Vagina (tissue), 2 donors: ENCODE measurements around the gene AMN1. TPM values are rescaled to one million over a fixed set of nuclear protein-coding genes. Genes with fewer than 3 reads are reported as not detected.
"Not testable (repeated sequence)": the region's sequence is repeated elsewhere in the genome, so short reads cannot be mapped to it uniquely, and the experiment has no call there.

ENCODE experiments used
- DNase-seq, 2 donors: peaks; one replicate each; pipeline ENCODE4 v3.0.0-alpha.2; 2017; ENCODE audit errors: extremely low spot score in 2 of 2
- H3K27ac ChIP-seq: fragments of 200-600 bp; sonication (generic); one replicate; pipeline ENCODE4 v1.5.1; 2019
- H3K27me3 ChIP-seq: fragments of 200-600 bp; sonication (generic); one replicate; pipeline ENCODE4 v1.5.1; 2019
- H3K36me3 ChIP-seq, 2 donors: fragments of 200-600 bp; sonication (generic); one replicate each; pipeline ENCODE4 v1.5.1; 2017 to 2019
- H3K4me1 ChIP-seq: fragments of 200-600 bp; sonication (generic); one replicate; pipeline ENCODE4 v1.5.1; 2019
- H3K4me3 ChIP-seq, 2 donors: fragments of 200-600 bp; sonication (generic); 1 replicate in 1 of 2; 2 replicates in 1 of 2; pipeline ENCODE4 v1.5.1; 2016 to 2019
- H3K9me3 ChIP-seq: fragments of 200-600 bp; sonication (generic); one replicate; pipeline ENCODE4 v1.5.1; 2019
- POLR2A ChIP-seq, 2 donors: fragments of 450-650 bp; IDR thresholded peaks; one replicate each; pipeline ENCODE4 v1.6.1; 2017; ENCODE audit warnings: antibody characterized with exemption in 2 of 2, mild to moderate bottlenecking in 2 of 2, moderate library complexity in 2 of 2
- POLR2AphosphoS5 ChIP-seq, 2 donors: sonication (generic); formaldehyde crosslinking; IDR thresholded peaks; one replicate each; pipeline ENCODE4 v1.9.0; 2017; ENCODE audit warnings: antibody characterized with exemption in 2 of 2, mild to moderate bottlenecking in 2 of 2, low read depth in 1 of 2; ENCODE audit not compliant: insufficient read depth in 1 of 2
- intact Hi-C: fragments of 100-400 bp; cut with DNase I; formaldehyde crosslinking; loops from one replicate; pipeline ENCODE4 v1.15.1; 2023
- total RNA-seq: library from RNA; depleted of rRNA; stranded (reverse); fragments of >200 nt; gene quantifications from one replicate; pipeline ENCODE4 v1.2.3, GENCODE V29; 2016
- TF ChIP-seq, protein P1 (sequence below), 3 experiments: fragments of 450-650 bp in 2 of 3; fragments of 200-600 bp in 1 of 3; sonication (generic) in 1 of 3; IDR thresholded peaks; one replicate each; pipeline ENCODE4 v1.5.1; 2017 to 2019; ENCODE audit warnings: antibody characterized with exemption in 3 of 3, mild to moderate bottlenecking in 2 of 3, moderate library complexity in 2 of 3

Gene AMN1
- total RNA-seq, 1 donor from 2014 or later, result 5.9 TPM

- H3K27ac ChIP-seq, result peak overlapping the region; percentile 94
- H3K4me3 ChIP-seq, result no peak overlapping the region
- no peak for DNase-seq
- no peaks in the 10 kb centered on the region for H3K9me3 ChIP-seq
- intact Hi-C loops, result no loop called here
- TF ChIP-seq, protein P1, sequence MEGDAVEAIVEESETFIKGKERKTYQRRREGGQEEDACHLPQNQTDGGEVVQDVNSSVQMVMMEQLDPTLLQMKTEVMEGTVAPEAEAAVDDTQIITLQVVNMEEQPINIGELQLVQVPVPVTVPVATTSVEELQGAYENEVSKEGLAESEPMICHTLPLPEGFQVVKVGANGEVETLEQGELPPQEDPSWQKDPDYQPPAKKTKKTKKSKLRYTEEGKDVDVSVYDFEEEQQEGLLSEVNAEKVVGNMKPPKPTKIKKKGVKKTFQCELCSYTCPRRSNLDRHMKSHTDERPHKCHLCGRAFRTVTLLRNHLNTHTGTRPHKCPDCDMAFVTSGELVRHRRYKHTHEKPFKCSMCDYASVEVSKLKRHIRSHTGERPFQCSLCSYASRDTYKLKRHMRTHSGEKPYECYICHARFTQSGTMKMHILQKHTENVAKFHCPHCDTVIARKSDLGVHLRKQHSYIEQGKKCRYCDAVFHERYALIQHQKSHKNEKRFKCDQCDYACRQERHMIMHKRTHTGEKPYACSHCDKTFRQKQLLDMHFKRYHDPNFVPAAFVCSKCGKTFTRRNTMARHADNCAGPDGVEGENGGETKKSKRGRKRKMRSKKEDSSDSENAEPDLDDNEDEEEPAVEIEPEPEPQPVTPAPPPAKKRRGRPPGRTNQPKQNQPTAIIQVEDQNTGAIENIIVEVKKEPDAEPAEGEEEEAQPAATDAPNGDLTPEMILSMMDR (IDR thresholded peaks at IDR 0.05), result no peak
- TF ChIP-seq POLR2AphosphoS5 (IDR thresholded peaks at IDR 0.05; ENCODE audit: insufficient read depth in 1 of 2, low read depth in 1 of 2), result peak in 1 of 2 donors; percentile 72
- H3K36me3 ChIP-seq, result no peaks in the 10 kb centered on the region
- H3K4me1 ChIP-seq, result peaks cover 40% of the 10 kb centered on the region
- no peaks in the 10 kb centered on the region for H3K27me3 ChIP-seq
Measured at GRCh38 chr12:31732926-31733548, 4.2 kb upstream of the AMN1 start.

DNA sequence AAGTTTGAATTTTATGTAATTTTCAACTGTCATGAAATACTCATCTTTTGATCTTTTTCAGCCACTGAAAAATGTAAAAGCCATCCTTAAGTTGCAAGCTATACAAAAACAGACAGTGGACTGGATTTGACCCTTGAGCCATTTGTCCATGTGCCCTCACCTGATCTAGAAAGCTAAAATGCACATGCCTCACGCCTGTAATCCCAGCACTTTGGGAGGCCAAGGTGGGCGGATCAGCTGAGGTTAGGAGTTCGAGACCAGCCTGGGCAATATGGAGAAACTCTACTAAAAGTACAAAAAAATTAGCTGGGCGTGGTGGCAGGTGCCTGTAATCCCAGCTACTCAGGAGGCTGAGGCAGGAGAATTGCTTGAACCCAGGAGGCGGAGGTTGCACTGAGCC lies 2.4 kb upstream of the AMN1 start:
- H3K4me3 ChIP-seq, intact Hi-C loops, H3K27me3 ChIP-seq, DNase-seq, H3K9me3 ChIP-seq, H3K36me3 ChIP-seq: not testable (repeated sequence)
- peaks cover 50% of the 10 kb centered on the region for H3K4me1 ChIP-seq
- peak overlapping the region; percentile 94 for H3K27ac ChIP-seq

GRCh38 chr12:31729705-31730104 lies 884 bp upstream of the AMN1 start:
- Histone ChIP-seq H3K27ac (peak overlapping the region; percentile 94), H3K4me1 (peaks cover 50% of the 10 kb centered on the region), H3K9me3 (no peaks in the 10 kb centered on the region), H3K36me3 (no peaks in the 10 kb centered on the region), H3K27me3 (no peaks in the 10 kb centered on the region), H3K4me3 (peak overlapping the region; percentile 54 to 61)
- TF ChIP-seq POLR2AphosphoS5 (IDR thresholded peaks at IDR 0.05; ENCODE audit: insufficient read depth in 1 of 2, low read depth in 1 of 2) (no peak), POLR2A (IDR thresholded peaks at IDR 0.05) (no peak)
- TF ChIP-seq, protein P1 (IDR thresholded peaks at IDR 0.05), result no peak
- no peak for DNase-seq
- intact Hi-C loops, result loop anchor here (10.0 kb wide), 1 partner anchor 75 kb away; the partner anchor contains the start of gene ETFBKMT

DNA sequence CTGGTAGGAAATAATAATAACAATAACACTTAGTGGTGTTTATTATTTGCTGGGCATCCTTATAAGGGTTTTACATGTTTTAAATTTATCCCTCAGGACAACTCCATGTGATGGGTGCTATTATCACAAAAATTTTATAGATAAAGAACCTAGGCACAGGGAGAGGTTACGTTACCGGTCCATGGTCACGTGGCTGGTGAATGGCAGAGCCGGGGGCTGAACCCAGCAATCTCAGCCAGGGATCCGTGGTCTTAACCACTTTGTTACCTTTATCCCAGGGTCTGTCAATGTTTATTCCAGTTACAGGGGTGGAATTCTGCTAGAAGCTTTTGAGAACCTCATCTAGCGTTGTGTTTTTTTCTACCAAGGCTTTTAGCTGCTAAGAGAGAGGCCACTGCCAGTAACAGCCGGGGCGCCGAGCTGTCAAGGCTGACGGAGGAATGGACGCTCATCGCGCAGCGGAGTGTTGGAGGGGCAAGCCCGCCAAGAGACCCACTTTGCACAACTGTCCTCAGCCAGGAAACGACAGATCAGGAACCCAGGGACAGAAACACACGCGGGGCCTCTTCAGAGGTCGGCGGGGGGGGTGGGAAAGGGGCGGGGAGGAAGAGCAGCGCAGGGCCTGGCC lies 418 bp downstream of the AMN1 start:
- Histone ChIP-seq H3K27me3 (no peaks in the 10 kb centered on the region), H3K4me1 (peaks cover 47% of the 10 kb centered on the region), H3K9me3 (no peaks in the 10 kb centered on the region), H3K36me3 (no peaks in the 10 kb centered on the region), H3K27ac (peak overlapping the region; percentile 94), H3K4me3 (peak overlapping the region; percentile 54 to 61)
- intact Hi-C loops, result loop anchor here (10.0 kb wide), 1 partner anchor 74 kb away; the partner anchor contains the start of gene ETFBKMT
- no peak for DNase-seq
- TF ChIP-seq POLR2AphosphoS5 (IDR thresholded peaks at IDR 0.05; ENCODE audit: insufficient read depth in 1 of 2, low read depth in 1 of 2), result no peak
- no peak for TF ChIP-seq POLR2A (IDR thresholded peaks at IDR 0.05)
- TF ChIP-seq, protein P1 (IDR thresholded peaks at IDR 0.05), result no peak

GRCh38 chr12:31727192-31727591 lies 1.6 kb downstream of the AMN1 start:
- intact Hi-C loops, result loop anchor here (10.0 kb wide), 1 partner anchor 72 kb away; the partner anchor contains the start of gene ETFBKMT
- no peaks in the 10 kb centered on the region for H3K9me3 ChIP-seq
- H3K4me1 ChIP-seq, result peaks cover 35% of the 10 kb centered on the region
- H3K4me3 ChIP-seq, result no peak overlapping the region
- DNase-seq, result no peak
- no peaks in the 10 kb centered on the region for H3K36me3 ChIP-seq
- H3K27ac ChIP-seq, result no peak overlapping the region
- no peaks in the 10 kb centered on the region for H3K27me3 ChIP-seq
- TF ChIP-seq POLR2AphosphoS5 (IDR thresholded peaks at IDR 0.05; ENCODE audit: insufficient read depth in 1 of 2, low read depth in 1 of 2) (no peak), POLR2A (IDR thresholded peaks at IDR 0.05) (no peak)
- TF ChIP-seq, protein P1 (IDR thresholded peaks at IDR 0.05), result no peak
